Calu3 (cell line): ENCODE measurements around the gene C19orf44. TPM values are rescaled to one million over a fixed set of nuclear protein-coding genes. Genes with fewer than 3 reads are reported as not detected.
A peak's percentile ranks its signal among the peaks of the same experiment; 100 is the strongest.
"Not testable (repeated sequence)": the region's sequence is repeated elsewhere in the genome, so short reads cannot be mapped to it uniquely, and the experiment has no call there.

Experiments
- BruUV-seq: library from RNA; stranded (reverse); fragments of 400-500 nt; replicated peaks from 2 replicates; lab custom pipeline; 2021; lab: Mats Ljungman, UMichigan
- CTCF ChIA-PET: fragments of 300-600 bp; sonication (Branson Sonifier 250); formaldehyde crosslinking; loops from one replicate; lab custom pipeline; 2022; ENCODE audit warnings: antibody characterized with exemption; lab: Charles Lee
- DNase-seq: peaks from one replicate; pipeline ENCODE4 v3.0.0; 2022
- H3K27ac Mint-ChIP-seq: one replicate; pipeline ENCODE4 v1.8.0; 2022; ENCODE audit warnings: mixed read lengths; ENCODE audit not compliant: unreplicated experiment
- H3K27me3 Mint-ChIP-seq: one replicate; pipeline ENCODE4 v1.8.0; 2022; ENCODE audit warnings: mixed read lengths; ENCODE audit not compliant: unreplicated experiment
- H3K36me3 Mint-ChIP-seq: one replicate; pipeline ENCODE4 v1.8.0; 2022; ENCODE audit warnings: mild to moderate bottlenecking, moderate library complexity, mixed read lengths; ENCODE audit not compliant: insufficient read depth, unreplicated experiment
- H3K4me1 Mint-ChIP-seq: one replicate; pipeline ENCODE4 v1.8.0; 2022; ENCODE audit warnings: mild to moderate bottlenecking, low read depth, mixed read lengths; ENCODE audit not compliant: unreplicated experiment
- H3K4me3 Mint-ChIP-seq: one replicate; pipeline ENCODE4 v1.8.0; 2022; ENCODE audit warnings: mild to moderate bottlenecking, low read depth, moderate library complexity, mixed read lengths; ENCODE audit not compliant: unreplicated experiment
- H3K9me3 Mint-ChIP-seq: one replicate; pipeline ENCODE4 v1.8.0; 2022; ENCODE audit warnings: low read depth, mixed read lengths; ENCODE audit not compliant: unreplicated experiment
- intact Hi-C: fragments of 100-400 bp; cut with micrococcal nuclease; formaldehyde crosslinking; loops from one replicate; pipeline ENCODE4 v1.10.0; 2022; ENCODE audit not compliant: unreplicated experiment
- total RNA-seq: library from RNA; stranded (reverse); gene quantifications from 2 replicates; pipeline ENCODE4 v1.2.3, GENCODE V29; 2022
- TF ChIP-seq, protein P1 (sequence below): fragments of 200-600 bp; IDR thresholded peaks from one replicate; pipeline ENCODE4 v1.8.0; 2022; ENCODE audit warnings: antibody characterized with exemption; ENCODE audit not compliant: unreplicated experiment

C19orf44 gene
- total RNA-seq, 1 experiment from 2014 or later = 4.5 TPM

DNA sequence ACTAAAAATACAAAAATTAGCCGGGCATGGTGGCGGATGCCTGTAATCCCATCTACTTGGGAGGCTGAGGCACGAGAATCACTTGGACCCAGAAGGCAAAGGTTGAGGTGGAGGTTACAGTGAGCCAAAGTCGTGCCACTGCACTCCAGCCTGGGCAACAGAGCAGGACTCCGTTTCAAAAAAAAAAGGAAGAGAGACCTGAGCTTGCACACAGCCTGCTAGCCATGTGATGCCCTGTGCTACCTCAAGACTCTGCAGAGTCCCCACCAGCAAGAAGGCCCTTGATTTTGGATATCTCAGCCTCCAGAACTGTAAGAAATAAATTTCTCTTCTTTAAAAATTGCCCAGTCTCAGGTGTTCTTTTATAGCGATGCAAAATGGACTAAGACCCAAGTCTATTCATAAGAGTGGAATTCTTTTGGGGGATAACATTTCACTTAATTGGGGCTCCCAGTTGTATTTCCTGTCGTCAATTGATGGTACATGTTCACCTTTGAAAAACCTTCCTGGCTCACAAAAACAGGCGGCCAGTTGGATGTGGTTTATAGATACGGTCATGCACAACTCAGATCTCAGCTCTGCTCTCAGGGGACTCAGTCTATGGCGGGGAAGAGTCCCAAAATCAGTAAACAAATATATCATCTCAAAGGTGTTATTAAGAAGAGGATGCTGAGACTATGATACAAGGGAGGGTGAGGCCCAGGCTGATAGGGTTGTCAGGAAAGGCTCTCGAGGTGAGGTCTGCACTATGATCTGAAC is 48.5 kb downstream of the C19orf44 start:
- Mint-ChIP-seq H3K9me3 (no peaks in the 10 kb centered on the region), H3K36me3 (peaks cover 47% of the 10 kb centered on the region), H3K4me3 (no peak overlapping the region), H3K27me3 (no peaks in the 10 kb centered on the region), H3K4me1 (no peaks in the 10 kb centered on the region), H3K27ac (no peak overlapping the region)
- intact Hi-C loops = no loop called here
- BruUV-seq = no TSS peak
- CTCF ChIA-PET = no interaction called here
- TF ChIP-seq, protein P1, sequence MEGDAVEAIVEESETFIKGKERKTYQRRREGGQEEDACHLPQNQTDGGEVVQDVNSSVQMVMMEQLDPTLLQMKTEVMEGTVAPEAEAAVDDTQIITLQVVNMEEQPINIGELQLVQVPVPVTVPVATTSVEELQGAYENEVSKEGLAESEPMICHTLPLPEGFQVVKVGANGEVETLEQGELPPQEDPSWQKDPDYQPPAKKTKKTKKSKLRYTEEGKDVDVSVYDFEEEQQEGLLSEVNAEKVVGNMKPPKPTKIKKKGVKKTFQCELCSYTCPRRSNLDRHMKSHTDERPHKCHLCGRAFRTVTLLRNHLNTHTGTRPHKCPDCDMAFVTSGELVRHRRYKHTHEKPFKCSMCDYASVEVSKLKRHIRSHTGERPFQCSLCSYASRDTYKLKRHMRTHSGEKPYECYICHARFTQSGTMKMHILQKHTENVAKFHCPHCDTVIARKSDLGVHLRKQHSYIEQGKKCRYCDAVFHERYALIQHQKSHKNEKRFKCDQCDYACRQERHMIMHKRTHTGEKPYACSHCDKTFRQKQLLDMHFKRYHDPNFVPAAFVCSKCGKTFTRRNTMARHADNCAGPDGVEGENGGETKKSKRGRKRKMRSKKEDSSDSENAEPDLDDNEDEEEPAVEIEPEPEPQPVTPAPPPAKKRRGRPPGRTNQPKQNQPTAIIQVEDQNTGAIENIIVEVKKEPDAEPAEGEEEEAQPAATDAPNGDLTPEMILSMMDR = no peak
- DNase-seq = no peak

DNA sequence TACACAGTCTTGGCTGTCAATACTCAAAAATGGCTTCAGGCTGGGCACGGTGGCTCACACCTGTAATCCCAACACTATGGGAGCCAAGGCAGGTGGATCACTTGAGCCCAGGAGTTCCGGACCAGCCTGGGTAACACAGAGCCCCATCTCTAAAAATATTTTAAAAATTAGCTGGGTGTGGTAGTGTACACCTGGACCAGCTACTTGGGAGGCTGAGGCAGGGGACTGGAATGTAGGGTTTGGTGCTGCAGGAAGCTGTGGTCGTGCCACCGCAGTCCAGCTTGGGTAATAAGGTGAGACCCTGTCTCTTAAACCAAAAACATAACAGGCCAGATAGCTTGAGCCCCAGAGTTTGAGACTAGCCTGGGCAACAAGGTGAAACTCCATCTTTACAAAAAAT is 52.8 kb downstream of the C19orf44 start:
- CTCF ChIA-PET = no interaction called here
- Mint-ChIP-seq H3K36me3 (peaks cover 22% of the 10 kb centered on the region), H3K27me3 (no peaks in the 10 kb centered on the region), H3K4me3 (no peak overlapping the region), H3K27ac (no peak overlapping the region), H3K9me3 (no peaks in the 10 kb centered on the region), H3K4me1 (no peaks in the 10 kb centered on the region)
- TF ChIP-seq, protein P1 = no peak
- DNase-seq = no peak
- intact Hi-C loops = no loop called here
- no TSS peak for BruUV-seq

DNA sequence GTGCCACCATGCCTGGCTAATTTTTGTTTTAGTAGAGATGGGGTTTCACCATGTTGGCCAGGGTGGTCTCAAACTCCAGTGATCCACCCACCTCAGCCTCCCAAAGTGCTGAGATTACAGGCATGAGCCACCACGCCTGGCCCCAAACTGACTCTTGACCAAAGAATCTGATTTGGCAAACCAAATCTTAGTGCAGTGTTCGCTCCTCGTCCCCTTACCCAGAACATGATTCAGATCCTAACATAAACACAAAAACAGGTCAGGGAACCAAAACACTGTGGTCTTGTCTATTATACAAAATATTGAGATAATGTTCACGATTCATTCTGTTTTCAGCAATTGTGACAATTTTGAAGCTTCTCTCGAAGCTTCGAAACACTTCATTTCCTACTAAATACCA is 55.7 kb downstream of the C19orf44 start:
- H3K4me1 Mint-ChIP-seq, H3K27ac Mint-ChIP-seq, intact Hi-C loops, H3K27me3 Mint-ChIP-seq, DNase-seq, H3K4me3 Mint-ChIP-seq, H3K9me3 Mint-ChIP-seq: not testable (repeated sequence)
- H3K36me3 Mint-ChIP-seq = peaks cover 22% of the 10 kb centered on the region
- CTCF ChIA-PET = interaction anchor here (0.7 kb wide), 1 partner anchor 50 kb away, joined by 4 read pairs; no protein-coding TSS in a partner anchor
- TSS peak; percentile 24 for BruUV-seq

DNA sequence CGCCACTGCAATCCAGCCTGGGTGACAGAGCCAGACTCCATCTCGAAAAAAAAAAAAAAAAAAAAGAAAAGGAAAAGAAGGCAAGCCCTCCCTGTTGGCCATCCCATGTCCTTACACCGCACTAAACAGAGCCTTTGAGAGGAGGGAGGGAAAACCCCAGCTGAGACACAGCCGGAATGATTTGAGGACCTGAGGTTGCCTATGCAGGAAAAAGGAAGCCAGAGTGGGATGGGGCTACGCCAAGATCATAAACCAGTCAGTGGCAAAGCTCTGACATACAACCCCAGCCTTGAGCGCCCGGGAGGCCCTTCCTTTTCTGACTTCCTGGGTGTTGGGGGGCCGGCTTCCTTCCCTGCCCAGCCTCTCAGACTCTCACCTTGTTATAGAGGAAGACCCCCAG is 58.6 kb downstream of the C19orf44 start:
- H3K4me3 Mint-ChIP-seq = no peak overlapping the region
- H3K9me3 Mint-ChIP-seq = no peaks in the 10 kb centered on the region
- intact Hi-C loops = no loop called here
- no peaks in the 10 kb centered on the region for H3K4me1 Mint-ChIP-seq
- peaks cover 43% of the 10 kb centered on the region for H3K36me3 Mint-ChIP-seq
- BruUV-seq = no TSS peak
- H3K27me3 Mint-ChIP-seq = no peaks in the 10 kb centered on the region
- no peak overlapping the region for H3K27ac Mint-ChIP-seq
- TF ChIP-seq, protein P1 = no peak
- CTCF ChIA-PET = interaction anchor here (0.7 kb wide), 1 partner anchor 103 kb away, joined by 3 read pairs; no protein-coding TSS in a partner anchor
- DNase-seq = no peak

DNA sequence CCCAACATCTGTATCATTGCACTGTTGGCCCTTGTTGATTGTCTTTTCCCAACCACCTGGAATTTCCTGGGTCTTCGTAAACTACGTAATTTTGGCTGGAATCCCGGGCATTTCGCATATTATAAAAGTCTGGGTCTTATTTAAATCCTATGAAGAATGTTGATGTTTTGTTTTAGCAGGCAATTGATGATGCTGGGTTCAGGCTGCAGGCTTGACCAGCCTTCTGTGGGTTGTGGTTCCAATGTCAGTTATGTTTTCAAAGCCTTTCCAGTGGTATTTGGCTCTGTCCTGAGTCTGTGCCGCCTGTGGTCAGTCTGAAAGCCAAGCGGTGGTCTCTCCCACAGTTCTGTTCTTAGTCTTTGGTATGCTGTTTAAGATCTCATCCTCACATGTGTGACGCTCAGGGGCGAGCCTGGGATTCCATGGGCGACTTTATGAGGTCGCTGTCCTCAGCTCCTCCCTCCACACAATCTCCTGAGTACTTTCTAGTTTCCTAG is 63.6 kb downstream of the C19orf44 start:
- intact Hi-C loops = no loop called here
- Mint-ChIP-seq H3K27ac (no peak overlapping the region), H3K36me3 (peaks cover 50% of the 10 kb centered on the region), H3K27me3 (no peaks in the 10 kb centered on the region), H3K4me1 (no peaks in the 10 kb centered on the region), H3K9me3 (no peaks in the 10 kb centered on the region), H3K4me3 (no peak overlapping the region)
- TF ChIP-seq, protein P1 = no peak
- CTCF ChIA-PET = interaction anchor here (0.6 kb wide), 1 partner anchor 14 kb away, joined by 3 read pairs; no protein-coding TSS in a partner anchor
- no TSS peak for BruUV-seq
- DNase-seq = no peak
